ENCODE measurements around the gene DQX1. TPM values are rescaled to one million over a fixed set of nuclear protein-coding genes. Genes with fewer than 3 reads are reported as not detected.
"Not testable (repeated sequence)": the region's sequence is repeated elsewhere in the genome, so short reads cannot be mapped to it uniquely, and the experiment has no call there.

The DQX1 gene
- total RNA-seq, 1 donor from 2014 or later: 9.6 TPM

DNA sequence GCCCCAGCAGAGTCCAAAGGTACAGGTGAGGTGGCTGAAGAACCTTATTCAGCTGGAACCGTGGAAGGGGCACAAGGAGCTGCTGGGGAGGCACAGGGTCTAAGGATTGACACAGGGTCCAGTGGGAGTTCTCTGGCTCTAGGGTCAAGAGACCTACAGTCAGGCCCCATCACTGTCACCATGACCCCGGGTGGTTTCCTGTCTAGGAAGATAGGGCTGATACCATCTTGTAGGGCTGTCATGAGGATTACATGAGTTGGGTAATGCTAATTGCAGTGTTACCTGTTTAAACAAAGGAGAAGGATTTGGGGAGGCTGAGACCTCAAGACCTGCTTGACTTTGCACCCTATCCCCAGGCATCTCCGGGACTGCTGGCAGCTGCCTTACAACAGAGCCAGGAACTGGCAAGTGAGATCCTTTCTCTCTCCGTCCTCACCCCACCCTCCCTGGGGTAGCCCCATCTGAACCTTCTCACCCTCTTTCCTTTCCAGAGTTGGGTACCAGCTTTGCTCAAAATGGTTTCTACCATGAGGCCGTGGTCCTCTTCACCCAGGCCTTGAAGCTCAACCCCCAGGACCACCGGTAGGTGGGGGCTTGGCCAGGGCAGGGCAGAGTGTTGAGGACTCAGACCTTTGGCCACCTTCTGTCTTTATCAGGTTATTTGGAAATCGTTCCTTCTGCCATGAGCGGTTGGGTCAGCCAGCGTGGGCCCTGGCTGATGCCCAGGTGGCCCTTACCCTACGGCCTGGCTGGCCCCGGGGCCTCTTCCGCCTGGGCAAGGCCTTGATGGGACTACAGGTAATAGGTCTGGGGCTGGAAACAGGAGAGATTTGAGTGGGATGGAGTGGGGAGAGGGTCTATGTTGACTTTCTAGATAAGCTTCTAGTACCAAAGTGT, 34.1 kb downstream of the DQX1 start:
- no peak overlapping the region for H3K27ac ChIP-seq
- peaks cover under 1% of the 10 kb centered on the region for H3K27me3 ChIP-seq
- H3K9me3 ChIP-seq: no peaks in the 10 kb centered on the region
- no peak for DNase-seq (ENCODE audit: extremely low spot score in 2 of 2)
- peaks cover 0 to 44% of the 10 kb centered on the region in 2 donors for H3K36me3 ChIP-seq
- H3K4me1 ChIP-seq: no peaks in the 10 kb centered on the region
- no peak for TF ChIP-seq POLR2A (IDR thresholded peaks at IDR 0.05)
- TF ChIP-seq POLR2AphosphoS5 (IDR thresholded peaks at IDR 0.05; ENCODE audit: insufficient read depth in 1 of 2, low read depth in 1 of 2): no peak
- TF ChIP-seq, protein P1, sequence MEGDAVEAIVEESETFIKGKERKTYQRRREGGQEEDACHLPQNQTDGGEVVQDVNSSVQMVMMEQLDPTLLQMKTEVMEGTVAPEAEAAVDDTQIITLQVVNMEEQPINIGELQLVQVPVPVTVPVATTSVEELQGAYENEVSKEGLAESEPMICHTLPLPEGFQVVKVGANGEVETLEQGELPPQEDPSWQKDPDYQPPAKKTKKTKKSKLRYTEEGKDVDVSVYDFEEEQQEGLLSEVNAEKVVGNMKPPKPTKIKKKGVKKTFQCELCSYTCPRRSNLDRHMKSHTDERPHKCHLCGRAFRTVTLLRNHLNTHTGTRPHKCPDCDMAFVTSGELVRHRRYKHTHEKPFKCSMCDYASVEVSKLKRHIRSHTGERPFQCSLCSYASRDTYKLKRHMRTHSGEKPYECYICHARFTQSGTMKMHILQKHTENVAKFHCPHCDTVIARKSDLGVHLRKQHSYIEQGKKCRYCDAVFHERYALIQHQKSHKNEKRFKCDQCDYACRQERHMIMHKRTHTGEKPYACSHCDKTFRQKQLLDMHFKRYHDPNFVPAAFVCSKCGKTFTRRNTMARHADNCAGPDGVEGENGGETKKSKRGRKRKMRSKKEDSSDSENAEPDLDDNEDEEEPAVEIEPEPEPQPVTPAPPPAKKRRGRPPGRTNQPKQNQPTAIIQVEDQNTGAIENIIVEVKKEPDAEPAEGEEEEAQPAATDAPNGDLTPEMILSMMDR (IDR thresholded peaks at IDR 0.05): no peak
- intact Hi-C loops (cut with DNase I): no loop called here
- no peak overlapping the region for H3K4me3 ChIP-seq

DNA sequence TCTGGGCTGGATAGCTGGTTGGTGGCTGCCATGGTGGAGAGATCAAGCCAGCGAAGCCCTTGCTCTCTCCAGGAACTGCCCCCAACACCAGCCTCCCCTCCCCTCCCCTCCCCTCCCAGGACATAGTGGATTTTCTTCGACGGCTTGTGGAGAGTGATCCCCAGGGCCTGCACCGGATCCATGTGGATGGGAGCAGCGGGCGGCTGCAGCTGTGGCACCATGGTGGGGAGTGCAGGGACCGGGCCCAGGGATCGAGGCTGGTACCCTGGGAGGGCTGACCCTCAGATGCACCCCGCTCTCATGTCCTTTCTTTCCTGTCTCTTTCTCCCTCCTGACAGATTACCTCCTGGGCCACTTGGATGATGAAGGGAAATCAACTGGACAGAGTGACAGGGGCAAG, 36.1 kb downstream of the DQX1 start:
- no peaks in the 10 kb centered on the region for H3K27me3 ChIP-seq
- TF ChIP-seq POLR2AphosphoS5 (IDR thresholded peaks at IDR 0.05; ENCODE audit: insufficient read depth in 1 of 2, low read depth in 1 of 2): no peak
- TF ChIP-seq, protein P1 (IDR thresholded peaks at IDR 0.05): no peak
- TF ChIP-seq POLR2A (IDR thresholded peaks at IDR 0.05): no peak
- no peak for DNase-seq (ENCODE audit: extremely low spot score in 2 of 2)
- no peaks in the 10 kb centered on the region for H3K4me1 ChIP-seq
- no peak overlapping the region for H3K27ac ChIP-seq
- intact Hi-C loops (cut with DNase I): loop anchor here (10.0 kb wide), 1 partner anchor 755 kb away; the partner anchor contains the start of gene TPRKB
- H3K4me3 ChIP-seq: no peak overlapping the region
- H3K36me3 ChIP-seq: peaks cover 0 to 44% of the 10 kb centered on the region in 2 donors
- H3K9me3 ChIP-seq: no peaks in the 10 kb centered on the region

DNA sequence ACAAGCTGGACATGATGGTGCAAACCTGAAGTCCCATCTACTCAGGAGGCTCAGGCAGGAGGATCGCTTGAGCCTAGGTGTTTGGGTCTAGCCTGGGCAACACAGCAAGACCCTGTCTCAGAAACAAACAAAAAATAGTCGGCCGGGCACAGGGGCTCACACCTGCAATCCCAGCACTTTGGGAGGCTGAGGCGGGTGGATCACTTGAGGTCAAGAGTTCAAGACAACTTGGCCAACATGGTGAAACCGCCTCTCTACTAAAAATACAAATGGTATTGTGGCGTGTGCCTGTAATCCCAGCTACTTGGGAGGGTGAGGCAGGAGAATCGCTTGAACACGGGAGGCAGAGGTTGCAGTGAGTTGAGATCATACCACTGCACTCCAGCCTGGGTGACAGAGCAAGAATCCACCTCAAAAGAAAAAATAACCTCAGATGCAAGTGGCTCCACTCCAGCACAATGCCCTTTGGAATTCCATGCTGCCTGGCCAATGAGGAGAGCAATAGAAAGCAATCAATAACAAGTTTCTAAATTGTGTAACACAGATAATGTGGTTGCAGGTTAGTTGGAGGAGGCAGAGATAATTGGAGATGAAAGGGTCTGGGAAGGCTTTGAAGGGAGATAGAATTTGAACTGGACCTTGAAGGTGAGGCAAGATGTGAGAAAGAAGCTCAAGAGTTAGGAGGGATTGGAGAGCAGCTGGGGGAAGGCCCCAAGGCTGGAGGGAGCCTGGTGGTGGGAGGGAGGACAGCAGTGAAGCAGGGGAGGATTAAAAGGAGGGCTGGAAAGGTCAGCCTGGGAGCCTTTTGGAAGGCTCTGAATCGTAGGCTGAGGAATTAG, 37.2 kb downstream of the DQX1 start:
- DNase-seq (ENCODE audit: extremely low spot score in 2 of 2): no peak
- no peak overlapping the region for H3K27ac ChIP-seq
- H3K4me1 ChIP-seq: peaks cover 6% of the 10 kb centered on the region
- TF ChIP-seq POLR2A (IDR thresholded peaks at IDR 0.05) (no peak), POLR2AphosphoS5 (IDR thresholded peaks at IDR 0.05; ENCODE audit: insufficient read depth in 1 of 2, low read depth in 1 of 2) (no peak)
- TF ChIP-seq, protein P1 (IDR thresholded peaks at IDR 0.05): no peak
- no peak overlapping the region for H3K4me3 ChIP-seq
- H3K27me3 ChIP-seq: no peaks in the 10 kb centered on the region
- H3K9me3 ChIP-seq: no peaks in the 10 kb centered on the region
- intact Hi-C loops (cut with DNase I): loop anchor here (10.0 kb wide), 1 partner anchor 754 kb away; the partner anchor contains the start of gene TPRKB
- H3K36me3 ChIP-seq: peaks cover 0 to 37% of the 10 kb centered on the region in 2 donors

DNA sequence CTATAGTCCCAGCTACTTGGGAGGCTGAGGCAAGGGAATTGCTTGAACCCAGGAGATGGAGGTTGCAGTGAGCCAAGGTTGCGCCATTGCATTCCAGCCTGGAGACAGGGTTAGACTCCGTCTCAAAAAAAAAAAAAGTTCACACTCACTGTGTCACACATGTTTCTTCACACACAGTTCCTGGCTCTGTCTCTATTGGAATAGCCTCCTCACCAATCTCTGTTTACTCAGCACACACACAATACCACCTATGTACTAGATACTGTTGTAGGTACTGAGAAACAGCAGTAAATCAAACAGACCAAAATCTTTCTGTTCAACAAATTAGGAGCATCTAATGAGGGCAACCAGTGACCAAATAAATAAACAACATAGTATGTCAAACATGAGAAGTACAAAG, 39.9 kb downstream of the DQX1 start:
- TF ChIP-seq, protein P1 (IDR thresholded peaks at IDR 0.05): no peak
- no peak for TF ChIP-seq POLR2A (IDR thresholded peaks at IDR 0.05)
- TF ChIP-seq POLR2AphosphoS5 (IDR thresholded peaks at IDR 0.05; ENCODE audit: insufficient read depth in 1 of 2, low read depth in 1 of 2): no peak
- H3K4me3 ChIP-seq: no peak overlapping the region
- no peaks in the 10 kb centered on the region for H3K9me3 ChIP-seq
- intact Hi-C loops (cut with DNase I): loop anchor here (10.0 kb wide), 1 partner anchor 751 kb away; the partner anchor contains the start of gene TPRKB
- no peak overlapping the region for H3K27ac ChIP-seq
- H3K27me3 ChIP-seq: no peaks in the 10 kb centered on the region
- peaks cover 22% of the 10 kb centered on the region for H3K4me1 ChIP-seq
- no peak for DNase-seq (ENCODE audit: extremely low spot score in 2 of 2)
- H3K36me3 ChIP-seq: peaks cover 0 to 13% of the 10 kb centered on the region in 2 donors

DNA sequence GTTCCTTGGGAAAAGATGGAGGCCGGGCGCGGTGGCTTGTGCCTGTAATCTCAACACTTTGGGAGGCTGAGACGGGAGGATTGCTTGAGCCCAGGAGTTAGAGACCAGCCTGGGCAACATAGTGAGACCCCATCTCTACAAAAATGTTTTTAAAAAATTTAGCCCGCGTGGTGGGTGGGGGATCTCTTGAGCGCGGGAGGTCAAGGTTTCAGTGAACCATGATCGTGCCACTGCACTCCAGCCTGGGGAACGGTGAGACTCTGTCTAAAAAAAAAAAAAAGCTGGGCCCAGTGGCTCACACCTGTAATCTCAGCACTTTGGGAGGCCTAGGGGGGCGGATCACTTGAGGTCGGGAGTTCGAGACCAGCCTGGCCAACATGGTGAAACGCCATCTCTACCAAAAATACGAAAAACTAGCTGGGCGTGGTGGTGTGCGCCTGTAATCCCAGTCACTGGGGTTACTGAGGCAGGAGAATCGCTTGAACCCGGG, 42.3 kb downstream of the DQX1 start:
- H3K4me1 ChIP-seq: peaks cover 35% of the 10 kb centered on the region
- not testable (repeated sequence) for H3K9me3 ChIP-seq; DNase-seq (ENCODE audit: extremely low spot score in 2 of 2); H3K36me3 ChIP-seq; H3K27me3 ChIP-seq
- intact Hi-C loops (cut with DNase I): loop anchor here (2.0 to 10.0 kb wide), 2 partner anchors 103 to 749 kb away; partner anchors contain the start of gene TPRKB
- H3K27ac ChIP-seq: peak overlapping the region; percentile 87
- peak overlapping the region; percentile 75 to 79 for H3K4me3 ChIP-seq
